Left renal pelvis (tissue), 4 donors: Measurements from ENCODE around the gene GRK1. TPM values are rescaled to one million over a fixed set of nuclear protein-coding genes. Genes with fewer than 3 reads are reported as not detected.
"Not testable (repeated sequence)": the region's sequence is repeated elsewhere in the genome, so short reads cannot be mapped to it uniquely, and the experiment has no call there.

Experiments
- DNase-seq, 4 donors: peaks; one replicate each; pipeline ENCODE4 v3.0.0-alpha.2; 2013; ENCODE audit warnings: low read depth in 4 of 4, low spot score in 3 of 4
- polyA plus RNA-seq, 4 donors: library from polyadenylated mRNA; unstranded; fragments of 120-200 nt; gene quantifications; one replicate each; pipeline ENCODE4 v1.2.1, GENCODE V29; 2013; ENCODE audit not compliant: insufficient read length in 4 of 4

The GRK1 gene
- polyA plus RNA-seq, 4 donors, result 0.07 to 0.26 (median 0.14) TPM

- no peak for DNase-seq
Observed at GRCh38 chr13:113751491-113751890, 84.5 kb downstream of the GRK1 start.

GRCh38 chr13:113752211-113752986, 85.4 kb downstream of the GRK1 start:
- DNase-seq, result not testable (repeated sequence)

GRCh38 chr13:113753171-113753570, 86.2 kb downstream of the GRK1 start:
- no peak for DNase-seq

GRCh38 chr13:113754242-113754641, 87.2 kb downstream of the GRK1 start:
- DNase-seq, result no peak

GRCh38 chr13:113754691-113755090, 87.7 kb downstream of the GRK1 start:
- DNase-seq, result no peak

- no peak for DNase-seq
Observed at GRCh38 chr13:113756441-113757097, 89.5 kb downstream of the GRK1 start.

- peak in 1 of 4 donors; percentile 54 for DNase-seq
Observed at GRCh38 chr13:113758651-113759524, 91.9 kb downstream of the GRK1 start, which contains the start of gene TMEM255B. Gene TMEM255B (plus strand): TSS chr13:113759226. CDS start chr13:113759270, 44 bp downstream.

- DNase-seq, result no peak
Observed at GRCh38 chr13:113759525-113760137, 92.6 kb downstream of the GRK1 start.

GRCh38 chr13:113761136-113761535, 94.1 kb downstream of the GRK1 start:
- no peak for DNase-seq

GRCh38 chr13:113762075-113762474, 95.1 kb downstream of the GRK1 start:
- DNase-seq, result no peak

GRCh38 chr13:113762538-113762937, 95.5 kb downstream of the GRK1 start:
- DNase-seq, result no peak

GRCh38 chr13:113763254-113763653, 96.2 kb downstream of the GRK1 start:
- no peak for DNase-seq

GRCh38 chr13:113763961-113764792, 97.2 kb downstream of the GRK1 start:
- DNase-seq, result no peak

GRCh38 chr13:113764793-113765563, 98.0 kb downstream of the GRK1 start:
- no peak for DNase-seq

- no peak for DNase-seq
Observed at GRCh38 chr13:113765564-113765910, 98.5 kb downstream of the GRK1 start.

GRCh38 chr13:113766035-113766800, 99.2 kb downstream of the GRK1 start:
- no peak for DNase-seq

- DNase-seq, result no peak
Observed at GRCh38 chr13:113767366-113767765, 100.3 kb downstream of the GRK1 start.
